Fibroblast of pulmonary artery (primary cell): ENCODE data around the gene ENOPH1.
A peak's percentile ranks its signal among the peaks of the same experiment; 100 is the strongest.
"Not testable (repeated sequence)": the region's sequence is repeated elsewhere in the genome, so short reads cannot be mapped to it uniquely, and the experiment has no call there.

Source experiments
- DNase-seq: peaks from one replicate; pipeline ENCODE4 v3.0.0-alpha.2; 2010; ENCODE audit warnings: low read depth
- H3K4me3 ChIP-seq: replicated peaks from 2 replicates; pipeline ENCODE4 v1.5.1; 2011; ENCODE audit warnings: low read depth, mild to moderate bottlenecking, control low read depth, low read length, moderate library complexity
- TF ChIP-seq, protein P1 (sequence below): IDR thresholded peaks from 2 replicates; pipeline ENCODE4 v1.5.1; 2011; ENCODE audit warnings: mild to moderate bottlenecking, control low read depth, low read length, inconsistent platforms; ENCODE audit errors: missing control alignments

The ENOPH1 gene

DNA sequence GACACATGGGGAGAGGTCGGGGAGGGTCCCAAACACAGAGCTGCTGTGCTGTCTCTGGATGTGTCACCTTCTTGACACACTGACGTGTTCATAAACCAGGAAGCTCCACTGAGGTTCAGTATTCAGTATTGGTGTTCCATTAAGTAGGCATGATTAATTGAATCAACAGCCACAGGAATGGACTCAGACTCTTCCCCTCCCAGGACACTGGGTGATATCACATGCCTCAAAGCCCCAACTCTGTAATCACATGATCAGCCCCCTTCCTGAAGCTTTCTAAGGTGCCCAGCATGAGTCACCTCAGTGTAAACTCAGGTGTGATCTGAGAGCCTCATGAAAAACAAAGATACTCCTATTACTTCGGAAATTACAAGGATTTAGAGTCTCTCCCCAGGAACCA, 35.5 kb upstream of the ENOPH1 start:
- no peak overlapping the region for H3K4me3 ChIP-seq
- no peak for DNase-seq
- TF ChIP-seq, protein P1, sequence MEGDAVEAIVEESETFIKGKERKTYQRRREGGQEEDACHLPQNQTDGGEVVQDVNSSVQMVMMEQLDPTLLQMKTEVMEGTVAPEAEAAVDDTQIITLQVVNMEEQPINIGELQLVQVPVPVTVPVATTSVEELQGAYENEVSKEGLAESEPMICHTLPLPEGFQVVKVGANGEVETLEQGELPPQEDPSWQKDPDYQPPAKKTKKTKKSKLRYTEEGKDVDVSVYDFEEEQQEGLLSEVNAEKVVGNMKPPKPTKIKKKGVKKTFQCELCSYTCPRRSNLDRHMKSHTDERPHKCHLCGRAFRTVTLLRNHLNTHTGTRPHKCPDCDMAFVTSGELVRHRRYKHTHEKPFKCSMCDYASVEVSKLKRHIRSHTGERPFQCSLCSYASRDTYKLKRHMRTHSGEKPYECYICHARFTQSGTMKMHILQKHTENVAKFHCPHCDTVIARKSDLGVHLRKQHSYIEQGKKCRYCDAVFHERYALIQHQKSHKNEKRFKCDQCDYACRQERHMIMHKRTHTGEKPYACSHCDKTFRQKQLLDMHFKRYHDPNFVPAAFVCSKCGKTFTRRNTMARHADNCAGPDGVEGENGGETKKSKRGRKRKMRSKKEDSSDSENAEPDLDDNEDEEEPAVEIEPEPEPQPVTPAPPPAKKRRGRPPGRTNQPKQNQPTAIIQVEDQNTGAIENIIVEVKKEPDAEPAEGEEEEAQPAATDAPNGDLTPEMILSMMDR = no peak

DNA sequence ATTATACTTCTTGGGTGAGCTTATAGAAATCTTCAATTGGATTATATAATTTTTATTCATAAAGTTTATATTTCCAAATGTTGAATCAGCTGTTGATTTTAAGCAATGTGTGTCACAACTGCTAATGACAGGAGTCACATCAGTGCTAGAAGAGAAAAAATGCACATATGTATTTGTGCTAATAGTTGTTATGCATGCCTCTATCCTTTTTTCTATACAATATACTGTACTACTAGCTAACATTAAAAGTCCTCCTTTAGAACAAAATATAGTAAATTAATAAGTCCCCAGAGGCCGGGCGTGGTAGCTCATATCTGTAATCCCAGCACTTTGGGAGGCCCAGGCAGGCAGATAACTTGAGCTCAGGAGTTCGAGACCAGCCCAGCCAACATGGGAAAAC, 32.9 kb upstream of the ENOPH1 start:
- no peak for DNase-seq
- no peak overlapping the region for H3K4me3 ChIP-seq

DNA sequence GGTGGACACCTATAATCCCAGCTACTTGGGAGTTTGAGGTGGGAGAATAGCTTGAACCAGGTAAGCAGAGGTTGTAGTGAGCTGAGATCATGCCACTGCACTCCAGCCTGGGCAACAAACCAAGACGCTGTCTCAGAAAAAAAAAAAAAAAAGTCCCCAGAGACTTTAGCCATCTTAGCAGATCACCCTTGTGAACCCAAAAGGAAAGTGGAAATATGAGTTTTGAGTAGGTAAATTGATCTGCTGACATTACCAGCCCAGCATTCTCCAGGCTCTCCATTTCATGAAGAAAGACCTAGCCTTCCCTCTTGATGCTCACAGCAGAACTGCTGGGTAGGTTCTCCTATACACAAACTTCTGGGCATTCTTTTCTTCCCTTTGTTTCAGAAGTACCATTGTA, 32.1 kb upstream of the ENOPH1 start:
- no peak overlapping the region for H3K4me3 ChIP-seq
- TF ChIP-seq, protein P1 = no peak

More for the DNA sequence above, 32.9 kb upstream of the ENOPH1 start:
- TF ChIP-seq, protein P1 = no peak

DNA sequence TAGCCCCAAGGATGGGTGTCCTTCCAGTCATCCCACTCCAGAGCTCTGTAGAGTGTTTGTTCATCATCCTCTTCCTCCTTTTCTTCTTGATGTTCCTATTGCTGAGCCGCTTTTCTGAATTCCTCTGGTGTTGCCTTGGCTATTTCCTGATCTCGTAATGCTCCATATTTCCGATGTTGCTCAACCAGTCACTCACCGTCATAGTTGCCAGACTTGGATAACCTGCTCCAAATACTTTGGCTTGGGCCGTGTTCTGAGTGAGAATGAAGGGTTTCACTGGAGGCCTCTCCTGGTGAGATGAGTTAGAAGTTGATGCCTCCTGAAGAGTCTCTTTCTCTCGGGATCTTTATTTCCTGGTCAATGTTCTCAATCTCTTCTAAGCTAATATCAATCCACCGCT, 28.8 kb upstream of the ENOPH1 start:
- no peak overlapping the region for H3K4me3 ChIP-seq
- TF ChIP-seq, protein P1 = no peak
- DNase-seq = no peak

More for the DNA sequence above, 32.1 kb upstream of the ENOPH1 start:
- DNase-seq = no peak

DNA sequence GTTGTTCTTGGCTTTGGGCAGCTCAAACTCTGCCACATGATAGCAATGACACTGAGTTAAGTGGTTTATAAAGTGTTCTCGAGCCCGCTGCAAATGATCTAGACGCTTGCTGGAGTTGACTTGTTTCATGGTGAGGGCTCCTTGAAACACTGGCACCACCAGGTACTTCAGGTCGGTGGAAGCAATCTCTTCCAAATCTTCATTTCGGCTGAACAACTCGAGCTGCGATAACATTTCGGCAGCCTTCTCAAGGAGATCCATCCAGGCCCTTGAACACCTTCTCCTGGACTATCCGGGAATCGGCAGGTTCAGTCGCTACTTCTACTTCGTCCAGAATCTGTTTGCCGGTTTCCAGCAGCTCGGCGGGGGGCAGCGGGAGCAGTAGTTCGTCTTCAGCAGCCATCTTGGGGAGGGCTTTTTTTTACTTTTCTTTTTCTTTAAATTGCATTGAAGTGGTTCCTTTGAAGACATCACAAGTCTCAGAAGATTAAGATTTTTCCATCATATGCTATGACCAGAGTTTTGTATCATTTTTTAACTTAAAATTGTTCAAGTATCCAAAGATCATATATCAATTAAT, 28.1 kb upstream of the ENOPH1 start:
- no peak for DNase-seq
- H3K4me3 ChIP-seq = no peak overlapping the region
- TF ChIP-seq, protein P1 = no peak

DNA sequence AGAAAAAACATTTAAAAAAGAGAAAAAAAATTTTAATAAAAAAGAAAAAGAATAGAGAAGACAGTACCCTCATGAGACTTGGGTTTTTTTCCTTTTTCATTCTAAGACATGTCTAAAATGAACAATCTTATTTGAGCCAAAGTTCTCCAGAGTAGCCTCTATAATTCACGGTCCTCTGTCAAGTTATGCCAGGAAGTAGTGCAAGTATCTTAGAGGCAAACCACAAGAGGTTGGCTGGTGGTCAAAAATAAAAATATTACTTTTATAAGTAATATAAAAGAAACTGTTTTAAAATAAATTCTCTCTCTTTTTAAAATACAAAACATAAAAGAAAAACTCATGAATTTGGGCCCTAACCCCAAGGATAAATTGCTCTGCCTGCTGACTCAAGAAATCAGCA, 26.7 kb upstream of the ENOPH1 start:
- TF ChIP-seq, protein P1 = no peak
- no peak overlapping the region for H3K4me3 ChIP-seq
- peak; percentile 21 for DNase-seq

DNA sequence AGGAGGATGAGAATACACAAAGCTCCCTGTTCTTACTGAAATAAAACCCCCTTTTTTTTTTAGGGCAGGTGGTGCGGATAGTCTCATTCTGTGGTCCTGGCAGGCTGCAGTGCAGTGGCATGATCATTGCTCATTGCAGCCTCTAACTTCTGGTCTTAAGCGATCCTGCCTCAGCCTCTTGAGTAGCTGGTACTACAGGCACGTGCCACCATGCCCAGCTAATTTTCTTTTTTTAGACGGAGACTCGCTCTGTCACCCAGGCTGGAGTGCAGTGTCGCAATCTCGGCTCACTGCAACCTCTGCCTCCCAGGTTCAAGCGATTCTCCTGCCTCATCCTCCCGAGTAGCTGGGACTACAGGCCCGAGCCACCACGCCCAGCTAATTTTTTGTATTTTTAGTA, 15.3 kb upstream of the ENOPH1 start:
- not testable (repeated sequence) for H3K4me3 ChIP-seq, DNase-seq
